HEK293T (cell line): ENCODE results near the gene ACYP1.

Experiments
- ELF4 ChIP-seq: fragments of 450-650 bp; IDR thresholded peaks from 2 replicates; pipeline ENCODE4 v1.6.1; 2017; ENCODE audit warnings: antibody characterized with exemption
- FOXA1 ChIP-seq: fragments of 450-650 bp; IDR thresholded peaks from 2 replicates; pipeline ENCODE4 v1.6.1; 2016; ENCODE audit warnings: mild to moderate bottlenecking
- FOXM1 ChIP-seq: fragments of 450-650 bp; IDR thresholded peaks from 2 replicates; pipeline ENCODE4 v1.6.1; 2017; ENCODE audit warnings: mild to moderate bottlenecking, borderline replicate concordance
- SUZ12 ChIP-seq: fragments of 450-650 bp; IDR thresholded peaks from 2 replicates; pipeline ENCODE4 v1.6.1; 2016; ENCODE audit warnings: mild to moderate bottlenecking
- TARDBP ChIP-seq: fragments of 450-650 bp; IDR thresholded peaks from 2 replicates; pipeline ENCODE4 v1.6.1; 2016
- ZNF384 ChIP-seq: fragments of 450-650 bp; IDR thresholded peaks from 2 replicates; pipeline ENCODE4 v1.6.1; 2016

- no peak for TF ChIP-seq ZNF384
- no peak for TF ChIP-seq FOXA1
- TF ChIP-seq SUZ12 = no peak
- TF ChIP-seq ELF4 = no peak
- TF ChIP-seq TARDBP = no peak
- TF ChIP-seq FOXM1 = no peak
These were observed 16.3 kb downstream of the ACYP1 start for GRCh38 chr14:75047506-75047905.
